Endothelial cell (in vitro differentiated cells): Measurements from ENCODE around the gene SMIM29. TPM values are rescaled to one million over a fixed set of nuclear protein-coding genes. Genes with fewer than 3 reads are reported as not detected.

Experiments used
- DNase-seq: peaks from one replicate; pipeline ENCODE4 v3.0.0; 2021; ENCODE audit warnings: low spot score
- H3K27ac Mint-ChIP-seq: one replicate; pipeline ENCODE4 v1.8.0; 2021; ENCODE audit warnings: mixed read lengths, inconsistent platforms; ENCODE audit not compliant: unreplicated experiment
- H3K27me3 Mint-ChIP-seq: one replicate; pipeline ENCODE4 v1.8.0; 2021; ENCODE audit warnings: mild to moderate bottlenecking, moderate library complexity, mixed read lengths, inconsistent platforms; ENCODE audit not compliant: unreplicated experiment
- H3K36me3 Mint-ChIP-seq: one replicate; pipeline ENCODE4 v1.8.0; 2021; ENCODE audit warnings: mild to moderate bottlenecking, low read depth, mixed read lengths, inconsistent platforms; ENCODE audit not compliant: unreplicated experiment
- H3K4me1 Mint-ChIP-seq: one replicate; pipeline ENCODE4 v1.8.0; 2021; ENCODE audit warnings: mild to moderate bottlenecking, mixed read lengths, inconsistent platforms; ENCODE audit not compliant: unreplicated experiment
- H3K4me3 Mint-ChIP-seq: one replicate; pipeline ENCODE4 v1.8.0; 2021; ENCODE audit warnings: mild to moderate bottlenecking, mixed read lengths, inconsistent platforms; ENCODE audit not compliant: unreplicated experiment
- H3K9me3 Mint-ChIP-seq: one replicate; pipeline ENCODE4 v1.8.0; 2021; ENCODE audit warnings: mixed read lengths, inconsistent platforms; ENCODE audit not compliant: unreplicated experiment
- total RNA-seq: library from RNA; stranded (reverse); fragmentation: NEBNext Ultra II Directional; extraction: Animal tissue kit (Norgen Biotek cat#: 25700); gene quantifications from one replicate; pipeline ENCODE4 v1.2.1, GENCODE V29; 2021; ENCODE audit not compliant: unreplicated experiment
- TF ChIP-seq, protein P1 (sequence below): fragments of 200-600 bp; sonication (generic); IDR thresholded peaks from one replicate; pipeline ENCODE4 v1.5.0; 2021; ENCODE audit warnings: antibody characterized with exemption; ENCODE audit not compliant: unreplicated experiment

SMIM29 gene
- total RNA-seq, 1 donor from 2014 or later = 44.3 TPM

DNA sequence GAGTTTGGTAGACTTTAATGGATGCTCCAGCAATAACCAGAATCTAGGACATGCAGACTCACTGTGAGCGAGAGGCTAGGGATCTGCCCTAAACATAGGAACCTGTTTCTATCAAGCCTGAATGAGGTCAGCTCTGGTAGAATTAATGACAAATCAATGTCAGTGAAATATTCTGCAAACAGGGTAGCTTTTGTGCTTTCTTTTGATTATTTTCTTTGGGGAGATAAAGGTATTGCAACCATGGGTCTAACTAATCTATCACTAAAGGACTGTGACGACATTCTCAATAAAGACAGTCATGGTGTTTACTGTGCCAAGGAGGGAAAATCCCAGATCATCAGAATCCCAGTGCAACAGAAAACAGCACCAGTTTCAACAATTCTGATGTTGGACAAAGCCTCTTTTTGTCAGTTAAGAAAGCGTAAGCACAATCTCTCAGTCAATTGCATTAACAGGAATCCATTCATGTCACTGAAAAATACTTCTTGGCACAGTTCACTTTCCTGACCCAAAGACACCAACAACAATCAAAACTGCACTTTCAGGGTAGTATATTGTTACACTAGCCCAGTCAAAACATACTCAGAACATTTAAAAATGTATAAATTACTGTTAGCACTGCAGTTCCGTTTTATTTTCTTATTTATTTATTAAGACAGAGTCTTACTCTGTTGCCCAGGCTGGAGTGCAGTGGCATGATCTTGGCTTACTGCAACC lies 36.8 kb upstream of the SMIM29 start:
- H3K4me1 Mint-ChIP-seq = peaks cover 61% of the 10 kb centered on the region
- H3K27me3 Mint-ChIP-seq = peaks cover 4% of the 10 kb centered on the region
- TF ChIP-seq, protein P1, sequence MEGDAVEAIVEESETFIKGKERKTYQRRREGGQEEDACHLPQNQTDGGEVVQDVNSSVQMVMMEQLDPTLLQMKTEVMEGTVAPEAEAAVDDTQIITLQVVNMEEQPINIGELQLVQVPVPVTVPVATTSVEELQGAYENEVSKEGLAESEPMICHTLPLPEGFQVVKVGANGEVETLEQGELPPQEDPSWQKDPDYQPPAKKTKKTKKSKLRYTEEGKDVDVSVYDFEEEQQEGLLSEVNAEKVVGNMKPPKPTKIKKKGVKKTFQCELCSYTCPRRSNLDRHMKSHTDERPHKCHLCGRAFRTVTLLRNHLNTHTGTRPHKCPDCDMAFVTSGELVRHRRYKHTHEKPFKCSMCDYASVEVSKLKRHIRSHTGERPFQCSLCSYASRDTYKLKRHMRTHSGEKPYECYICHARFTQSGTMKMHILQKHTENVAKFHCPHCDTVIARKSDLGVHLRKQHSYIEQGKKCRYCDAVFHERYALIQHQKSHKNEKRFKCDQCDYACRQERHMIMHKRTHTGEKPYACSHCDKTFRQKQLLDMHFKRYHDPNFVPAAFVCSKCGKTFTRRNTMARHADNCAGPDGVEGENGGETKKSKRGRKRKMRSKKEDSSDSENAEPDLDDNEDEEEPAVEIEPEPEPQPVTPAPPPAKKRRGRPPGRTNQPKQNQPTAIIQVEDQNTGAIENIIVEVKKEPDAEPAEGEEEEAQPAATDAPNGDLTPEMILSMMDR = no peak
- H3K27ac Mint-ChIP-seq = no peak overlapping the region
- no peak overlapping the region for H3K4me3 Mint-ChIP-seq
- peaks cover 29% of the 10 kb centered on the region for H3K36me3 Mint-ChIP-seq
- no peak for DNase-seq
- no peaks in the 10 kb centered on the region for H3K9me3 Mint-ChIP-seq

DNA sequence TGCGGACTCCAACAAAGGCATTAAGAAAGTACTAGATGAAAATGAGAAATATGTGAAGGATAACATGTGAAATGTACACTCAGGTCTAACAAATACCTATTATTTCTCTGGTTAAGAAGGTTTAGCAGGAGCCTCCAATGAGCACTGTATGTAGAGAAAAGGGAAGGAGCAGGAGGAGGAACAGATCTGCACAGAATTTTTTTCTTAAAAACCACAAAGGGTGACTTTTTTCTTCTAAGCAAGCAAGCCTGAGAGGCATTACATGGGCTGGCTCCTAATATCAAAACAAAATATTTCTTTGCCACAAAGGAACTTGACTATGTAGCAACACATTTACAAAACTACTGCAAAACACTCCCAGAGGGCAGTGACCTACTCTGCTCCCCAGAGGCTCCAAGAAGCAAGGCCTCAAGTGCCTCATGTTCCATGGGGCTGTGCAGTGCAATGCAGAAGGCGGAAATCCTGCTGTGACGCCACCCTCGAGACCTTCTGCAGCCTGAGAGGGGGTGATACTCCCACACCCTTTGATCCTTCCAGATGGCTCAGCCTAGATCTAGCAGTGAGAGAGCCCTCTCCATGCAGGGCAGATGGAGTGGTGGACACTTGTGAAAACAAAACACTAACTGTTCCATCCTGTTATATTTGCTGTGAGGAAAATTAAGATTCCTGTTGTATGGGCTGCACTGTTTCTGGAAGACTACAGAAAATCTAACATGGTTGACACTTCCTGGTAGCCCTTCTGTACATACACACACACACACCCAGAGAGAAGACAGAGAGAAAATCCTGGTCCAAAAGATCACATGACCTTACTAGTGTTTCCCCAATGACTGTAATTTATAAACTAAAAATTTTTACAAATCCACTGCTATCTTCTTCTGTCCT lies 36.0 kb upstream of the SMIM29 start:
- peak overlapping the region; percentile 45 for H3K4me3 Mint-ChIP-seq
- H3K27ac Mint-ChIP-seq = no peak overlapping the region
- DNase-seq = no peak
- TF ChIP-seq, protein P1 = no peak
- no peaks in the 10 kb centered on the region for H3K9me3 Mint-ChIP-seq
- peaks cover 66% of the 10 kb centered on the region for H3K4me1 Mint-ChIP-seq
- peaks cover 4% of the 10 kb centered on the region for H3K27me3 Mint-ChIP-seq
- H3K36me3 Mint-ChIP-seq = peaks cover 36% of the 10 kb centered on the region

DNA sequence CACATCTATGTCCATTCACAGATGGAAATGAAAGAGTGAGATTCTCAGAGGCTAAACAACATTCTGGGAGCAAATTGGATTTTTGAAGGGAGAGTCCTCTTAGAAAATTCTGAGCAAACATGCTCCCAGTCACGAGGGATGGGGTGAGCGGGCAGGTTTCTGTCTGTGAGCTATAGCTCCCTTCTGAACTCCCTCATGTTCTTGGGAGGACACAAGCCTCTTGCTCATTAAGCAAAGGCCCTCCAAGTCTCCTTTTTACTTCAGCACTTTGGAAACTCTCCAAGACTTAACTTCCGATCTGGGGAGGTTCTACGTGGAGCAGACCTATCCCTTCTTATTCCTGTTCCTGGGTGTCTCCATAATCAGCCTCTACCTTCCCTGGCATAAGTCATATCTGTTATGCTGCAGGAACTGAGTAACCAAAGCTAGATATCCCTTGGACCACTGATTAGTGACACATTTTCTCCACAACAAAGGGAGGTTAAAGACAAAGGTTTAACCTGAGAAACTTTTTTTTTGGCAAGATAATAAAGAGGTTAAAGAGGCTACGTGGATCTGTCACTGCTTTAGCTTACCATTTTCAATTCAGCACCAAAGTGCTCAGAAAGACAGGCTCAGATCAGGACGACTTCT lies 33.0 kb upstream of the SMIM29 start:
- H3K9me3 Mint-ChIP-seq = no peaks in the 10 kb centered on the region
- TF ChIP-seq, protein P1 = no peak
- DNase-seq = no peak
- H3K4me3 Mint-ChIP-seq = no peak overlapping the region
- no peak overlapping the region for H3K27ac Mint-ChIP-seq
- peaks cover 4% of the 10 kb centered on the region for H3K27me3 Mint-ChIP-seq
- peaks cover 67% of the 10 kb centered on the region for H3K4me1 Mint-ChIP-seq
- H3K36me3 Mint-ChIP-seq = peaks cover 53% of the 10 kb centered on the region

DNA sequence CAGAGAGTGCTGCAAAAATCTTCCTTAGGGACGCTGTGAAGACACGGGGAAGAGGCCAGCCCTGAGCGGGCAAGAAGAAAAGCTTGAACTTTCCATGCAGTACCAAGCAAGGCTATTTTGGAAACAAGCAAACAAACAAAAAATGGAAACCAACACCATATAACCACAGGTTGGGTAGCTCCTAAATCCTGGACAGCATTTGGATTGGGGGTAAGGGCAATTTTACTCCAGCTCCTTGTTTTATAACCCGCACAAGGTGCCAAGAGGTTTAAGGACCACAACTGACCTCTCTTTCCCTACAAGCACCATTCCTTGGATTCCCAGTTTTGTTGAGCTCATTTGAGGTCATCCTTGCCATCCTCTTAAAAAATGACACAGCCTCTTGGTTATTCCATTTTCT lies 31.4 kb upstream of the SMIM29 start:
- H3K27ac Mint-ChIP-seq = peak overlapping the region; percentile 82
- DNase-seq = no peak
- H3K9me3 Mint-ChIP-seq = no peaks in the 10 kb centered on the region
- no peaks in the 10 kb centered on the region for H3K27me3 Mint-ChIP-seq
- TF ChIP-seq, protein P1 = no peak
- H3K4me1 Mint-ChIP-seq = peaks cover 76% of the 10 kb centered on the region
- peak overlapping the region; percentile 44 for H3K4me3 Mint-ChIP-seq
- H3K36me3 Mint-ChIP-seq = peaks cover 43% of the 10 kb centered on the region
